ENCODE measurements around the gene LIG3.

- TF ChIP-seq CTCF (IDR thresholded peaks at IDR 0.05; ENCODE audit: insufficient read depth, low read length) (no peak), REST (IDR thresholded peaks at IDR 0.05; ENCODE audit: insufficient replicate concordance, low read depth) (no peak)
These were observed 41.4 kb downstream of the LIG3 start for GRCh38 chr17:35021520-35022380.
